ENCODE measurements around the gene MAEL. TPM values are rescaled to one million over a fixed set of nuclear protein-coding genes. Genes with fewer than 3 reads are reported as not detected.

The MAEL gene
- total and polyA plus RNA-seq, 12 donors = 0.75 to 8.5 (median 3.5) TPM

- Histone ChIP-seq H3K9me3 (no peaks in the 10 kb centered on the region), H3K4me1 (peaks cover 0 to 27% (median 7%) of the 10 kb centered on the region in 9 donors), H3K4me3 (no peak overlapping the region), H3K36me3 (no peaks in the 10 kb centered on the region), H3K27ac (peak overlapping the region in 7 of 10 donors; percentile 18 to 74 (median 65)), H3K27me3 (peaks cover 0 to 29% (median 5%) of the 10 kb centered on the region in 7 donors)
- TF ChIP-seq CTCF (IDR thresholded peaks at IDR 0.05) = no peak
- intact Hi-C loops (cut with DNase I) = no loop called here
- whole genome bisulfite sequencing, 2 donors = 43 to 49% methylated on average over 4 of the region's 4 CpGs
- ATAC-seq = peak in 7 of 8 donors; percentile 64 to 88 (median 79)
- DNase-seq = peak in 1 of 2 donors; percentile 46
These were observed 36.9 kb upstream of the MAEL start for GRCh38 chr1:166952002-166952746.

GRCh38 chr1:166953491-166953890 lies 35.6 kb upstream of the MAEL start:
- no peak for ATAC-seq
- no peak for DNase-seq
- intact Hi-C loops (cut with DNase I) = no loop called here
- no peak overlapping the region for H3K27ac ChIP-seq
- H3K27me3 ChIP-seq = peaks cover 0 to 16% (median 0%) of the 10 kb centered on the region in 7 donors
- TF ChIP-seq CTCF (IDR thresholded peaks at IDR 0.05) = no peak
- H3K4me3 ChIP-seq = no peak overlapping the region
- no peaks in the 10 kb centered on the region for H3K36me3 ChIP-seq
- peaks cover 0 to 18% (median 0%) of the 10 kb centered on the region in 9 donors for H3K4me1 ChIP-seq
- H3K9me3 ChIP-seq = no peaks in the 10 kb centered on the region

GRCh38 chr1:166956057-166956850 lies 32.8 kb upstream of the MAEL start:
- Histone ChIP-seq H3K4me1 (peaks cover 0 to 30% (median 0%) of the 10 kb centered on the region in 9 donors), H3K9me3 (no peaks in the 10 kb centered on the region), H3K4me3 (no peak overlapping the region), H3K36me3 (no peaks in the 10 kb centered on the region), H3K27ac (no peak overlapping the region), H3K27me3 (peaks cover 0 to 7% (median 0%) of the 10 kb centered on the region in 7 donors)
- DNase-seq (no peak), ATAC-seq (no peak)
- WGBS, 2 donors = 82 to 85% methylated on average over 2 of the region's 2 CpGs
- no peak for TF ChIP-seq CTCF (IDR thresholded peaks at IDR 0.05)
- intact Hi-C loops (cut with DNase I) = no loop called here

- H3K4me1 ChIP-seq = peaks cover 0 to 25% (median 0%) of the 10 kb centered on the region in 9 donors
- H3K4me3 ChIP-seq = no peak overlapping the region
- TF ChIP-seq CTCF (IDR thresholded peaks at IDR 0.05) = no peak
- no peak overlapping the region for H3K27ac ChIP-seq
- no peaks in the 10 kb centered on the region for H3K36me3 ChIP-seq
- H3K27me3 ChIP-seq = peaks cover 0 to 7% (median 0%) of the 10 kb centered on the region in 7 donors
- 70 to 92% methylated on average over 2 of the region's 2 CpGs for WGBS, 2 donors
- intact Hi-C loops (cut with DNase I) = no loop called here
- no peak for DNase-seq
- ATAC-seq = no peak
- H3K9me3 ChIP-seq = no peaks in the 10 kb centered on the region
These were observed 32.2 kb upstream of the MAEL start for GRCh38 chr1:166956872-166957271.

All from heart right ventricle (tissue), 16 donors.